HG02943 (cell line): ENCODE results near the gene CNOT9.

Source experiments
- ATAC-seq: cut with Tn5 transposase; IDR thresholded peaks from one replicate; pipeline ENCODE4 v1.9.1; 2021; ENCODE audit warnings: mild to moderate bottlenecking, low read depth, moderate library complexity; ENCODE audit not compliant: unreplicated experiment

Gene CNOT9

DNA sequence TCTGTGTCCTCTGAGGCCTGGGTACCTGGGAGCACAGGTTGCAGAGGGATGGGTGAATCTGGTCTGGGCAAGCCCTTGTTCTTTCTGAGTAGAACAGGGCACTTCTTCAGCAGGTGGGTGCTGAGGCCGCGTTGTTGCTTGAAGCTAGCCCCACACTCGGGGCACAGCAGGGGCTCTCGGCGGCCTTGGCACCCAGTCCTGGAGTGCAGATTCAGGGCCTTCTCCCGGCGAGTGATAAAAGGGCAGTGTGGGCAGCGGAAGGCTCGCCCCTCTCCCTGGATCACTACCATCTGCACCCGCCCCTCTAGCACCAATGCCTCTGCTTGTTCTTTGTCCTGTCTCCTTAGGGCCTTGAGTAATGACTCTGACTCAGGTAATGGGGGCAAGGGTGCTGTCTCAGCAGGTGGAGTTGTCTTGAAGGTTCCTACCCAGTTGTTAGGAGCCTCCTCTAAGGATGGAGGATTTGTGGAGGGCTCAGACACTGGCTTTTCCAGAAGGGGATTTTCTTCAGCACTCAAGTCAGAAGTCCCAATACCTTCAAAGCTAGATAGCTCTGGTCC, 75.2 kb downstream of the CNOT9 start:
- no peak for ATAC-seq

DNA sequence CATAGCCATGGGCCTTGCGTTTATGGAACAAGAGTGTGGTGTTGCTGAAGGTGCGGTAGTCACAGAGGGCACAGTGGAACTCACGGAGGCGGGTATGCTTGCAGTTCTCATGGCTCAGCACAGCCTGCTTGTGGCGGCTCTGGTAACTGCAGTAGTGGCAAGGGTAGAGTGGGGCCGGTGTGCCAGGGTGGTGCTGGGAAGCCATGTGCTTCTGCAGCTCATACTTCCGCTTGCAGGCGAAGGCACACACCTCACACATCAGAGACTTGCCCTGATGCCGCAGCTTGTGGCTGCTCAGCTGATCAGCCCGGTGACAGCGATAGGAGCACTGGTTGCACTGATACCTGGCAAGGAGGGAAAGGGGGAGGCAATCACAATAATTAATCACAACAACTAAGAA, 76.1 kb downstream of the CNOT9 start:
- no peak for ATAC-seq

DNA sequence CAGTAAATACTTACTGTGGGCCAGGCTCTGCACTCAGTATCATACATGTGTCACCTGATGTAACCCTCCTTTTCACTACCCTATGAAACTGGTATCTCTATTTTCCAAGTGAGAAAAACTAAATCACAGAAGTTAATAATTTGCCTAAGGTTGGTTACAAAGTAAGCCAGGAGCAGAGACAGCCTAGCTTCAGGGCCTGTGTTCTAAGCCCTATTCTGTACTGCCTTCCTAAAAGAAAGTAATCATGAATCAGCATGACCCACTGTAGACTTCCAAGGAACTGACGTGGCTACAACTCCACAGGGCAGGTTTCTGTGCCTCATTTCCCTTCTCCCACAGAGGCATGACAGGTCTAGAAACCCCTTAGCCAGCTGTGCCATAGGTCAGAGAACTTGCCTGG, 76.5 kb downstream of the CNOT9 start:
- ATAC-seq, result no peak
